Prostate gland (tissue), 2 donors: ENCODE results near the gene SMURF2.

ENCODE experiments used
- POLR2A ChIP-seq: fragments of 450-650 bp; IDR thresholded peaks from one replicate; pipeline ENCODE4 v1.6.1; 2016; ENCODE audit warnings: antibody characterized with exemption, mild to moderate bottlenecking
- TF ChIP-seq, protein P1 (sequence below), 4 experiments: fragments of 200-600 bp in 2 of 4; fragments of 450-650 bp in 2 of 4; sonication (generic) in 2 of 4; IDR thresholded peaks; 1 replicate in 3 of 4; 2 replicates in 1 of 4; pipeline ENCODE4 v1.5.1; 2016 to 2019; ENCODE audit warnings: antibody characterized with exemption in 4 of 4, mild to moderate bottlenecking in 2 of 4, moderate library complexity in 2 of 4

DNA sequence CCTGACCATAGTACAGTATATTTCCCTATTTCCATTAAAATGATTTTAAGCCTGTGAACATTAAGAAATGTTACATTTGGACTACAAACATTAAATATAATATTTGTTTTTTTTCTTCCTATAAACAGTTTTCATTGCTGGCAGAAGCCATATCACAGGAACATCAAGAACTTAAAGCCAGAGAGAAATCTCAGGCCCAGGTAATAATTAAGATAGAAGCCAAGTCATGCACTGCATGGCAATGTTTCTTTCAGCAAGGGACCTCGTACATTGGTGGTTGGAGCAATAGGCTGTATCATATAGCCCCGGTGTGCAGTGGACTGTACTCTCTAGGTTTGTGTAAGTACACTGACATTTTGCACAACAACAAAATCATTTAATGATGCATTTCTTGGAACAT, 125.2 kb downstream of the SMURF2 start:
- TF ChIP-seq, protein P1, sequence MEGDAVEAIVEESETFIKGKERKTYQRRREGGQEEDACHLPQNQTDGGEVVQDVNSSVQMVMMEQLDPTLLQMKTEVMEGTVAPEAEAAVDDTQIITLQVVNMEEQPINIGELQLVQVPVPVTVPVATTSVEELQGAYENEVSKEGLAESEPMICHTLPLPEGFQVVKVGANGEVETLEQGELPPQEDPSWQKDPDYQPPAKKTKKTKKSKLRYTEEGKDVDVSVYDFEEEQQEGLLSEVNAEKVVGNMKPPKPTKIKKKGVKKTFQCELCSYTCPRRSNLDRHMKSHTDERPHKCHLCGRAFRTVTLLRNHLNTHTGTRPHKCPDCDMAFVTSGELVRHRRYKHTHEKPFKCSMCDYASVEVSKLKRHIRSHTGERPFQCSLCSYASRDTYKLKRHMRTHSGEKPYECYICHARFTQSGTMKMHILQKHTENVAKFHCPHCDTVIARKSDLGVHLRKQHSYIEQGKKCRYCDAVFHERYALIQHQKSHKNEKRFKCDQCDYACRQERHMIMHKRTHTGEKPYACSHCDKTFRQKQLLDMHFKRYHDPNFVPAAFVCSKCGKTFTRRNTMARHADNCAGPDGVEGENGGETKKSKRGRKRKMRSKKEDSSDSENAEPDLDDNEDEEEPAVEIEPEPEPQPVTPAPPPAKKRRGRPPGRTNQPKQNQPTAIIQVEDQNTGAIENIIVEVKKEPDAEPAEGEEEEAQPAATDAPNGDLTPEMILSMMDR (IDR thresholded peaks at IDR 0.05), result no peak
- no peak for TF ChIP-seq POLR2A
